Endothelial cell (in vitro differentiated cells): ENCODE measurements around the gene ZNF697. TPM values are rescaled to one million over a fixed set of nuclear protein-coding genes. Genes with fewer than 3 reads are reported as not detected.

Experiments
- DNase-seq: peaks from one replicate; pipeline ENCODE4 v3.0.0; 2021; ENCODE audit warnings: low spot score
- H3K27ac Mint-ChIP-seq: one replicate; pipeline ENCODE4 v1.8.0; 2021; ENCODE audit warnings: mixed read lengths, inconsistent platforms; ENCODE audit not compliant: unreplicated experiment
- H3K27me3 Mint-ChIP-seq: one replicate; pipeline ENCODE4 v1.8.0; 2021; ENCODE audit warnings: mild to moderate bottlenecking, moderate library complexity, mixed read lengths, inconsistent platforms; ENCODE audit not compliant: unreplicated experiment
- H3K36me3 Mint-ChIP-seq: one replicate; pipeline ENCODE4 v1.8.0; 2021; ENCODE audit warnings: mild to moderate bottlenecking, low read depth, mixed read lengths, inconsistent platforms; ENCODE audit not compliant: unreplicated experiment
- H3K4me1 Mint-ChIP-seq: one replicate; pipeline ENCODE4 v1.8.0; 2021; ENCODE audit warnings: mild to moderate bottlenecking, mixed read lengths, inconsistent platforms; ENCODE audit not compliant: unreplicated experiment
- H3K4me3 Mint-ChIP-seq: one replicate; pipeline ENCODE4 v1.8.0; 2021; ENCODE audit warnings: mild to moderate bottlenecking, mixed read lengths, inconsistent platforms; ENCODE audit not compliant: unreplicated experiment
- H3K9me3 Mint-ChIP-seq: one replicate; pipeline ENCODE4 v1.8.0; 2021; ENCODE audit warnings: mixed read lengths, inconsistent platforms; ENCODE audit not compliant: unreplicated experiment
- CTCF ChIP-seq: fragments of 200-600 bp; sonication (generic); IDR thresholded peaks from one replicate; pipeline ENCODE4 v1.5.0; 2021; ENCODE audit warnings: antibody characterized with exemption; ENCODE audit not compliant: unreplicated experiment
- total RNA-seq: library from RNA; stranded (reverse); fragmentation: NEBNext Ultra II Directional; extraction: Animal tissue kit (Norgen Biotek cat#: 25700); gene quantifications from one replicate; pipeline ENCODE4 v1.2.1, GENCODE V29; 2021; ENCODE audit not compliant: unreplicated experiment

The ZNF697 gene
- total RNA-seq, 1 donor from 2014 or later = 13.3 TPM

GRCh38 chr1:119659628-119660027, 11.6 kb upstream of the ZNF697 start:
- TF ChIP-seq CTCF = no peak
- Mint-ChIP-seq H3K9me3 (no peaks in the 10 kb centered on the region), H3K36me3 (no peaks in the 10 kb centered on the region), H3K4me3 (no peak overlapping the region), H3K27ac (no peak overlapping the region), H3K4me1 (peaks cover 23% of the 10 kb centered on the region), H3K27me3 (no peaks in the 10 kb centered on the region)
- no peak for DNase-seq

GRCh38 chr1:119656410-119656955, 8.4 kb upstream of the ZNF697 start:
- no peak overlapping the region for H3K4me3 Mint-ChIP-seq
- H3K4me1 Mint-ChIP-seq = peaks cover 22% of the 10 kb centered on the region
- H3K27ac Mint-ChIP-seq = no peak overlapping the region
- no peaks in the 10 kb centered on the region for H3K9me3 Mint-ChIP-seq
- TF ChIP-seq CTCF = no peak
- no peaks in the 10 kb centered on the region for H3K36me3 Mint-ChIP-seq
- no peaks in the 10 kb centered on the region for H3K27me3 Mint-ChIP-seq
- DNase-seq = no peak

GRCh38 chr1:119655154-119655553, 7.1 kb upstream of the ZNF697 start:
- TF ChIP-seq CTCF = no peak
- Mint-ChIP-seq H3K36me3 (no peaks in the 10 kb centered on the region), H3K9me3 (no peaks in the 10 kb centered on the region), H3K27me3 (no peaks in the 10 kb centered on the region), H3K4me1 (peaks cover 27% of the 10 kb centered on the region), H3K27ac (no peak overlapping the region), H3K4me3 (no peak overlapping the region)
- no peak for DNase-seq

- no peak for TF ChIP-seq CTCF
- Mint-ChIP-seq H3K27me3 (peaks cover 1% of the 10 kb centered on the region), H3K36me3 (peaks cover under 1% of the 10 kb centered on the region), H3K4me1 (peaks cover 27% of the 10 kb centered on the region), H3K27ac (no peak overlapping the region), H3K9me3 (no peaks in the 10 kb centered on the region), H3K4me3 (no peak overlapping the region)
- no peak for DNase-seq
These were observed 5.7 kb upstream of the ZNF697 start for GRCh38 chr1:119653839-119654170.

- peaks cover 27% of the 10 kb centered on the region for H3K4me1 Mint-ChIP-seq
- H3K27ac Mint-ChIP-seq = no peak overlapping the region
These were observed 5.2 kb upstream of the ZNF697 start for GRCh38 chr1:119653135-119653838.

More at GRCh38 chr1:119653135-119653838, 5.2 kb upstream of the ZNF697 start:
- peaks cover 1% of the 10 kb centered on the region for H3K27me3 Mint-ChIP-seq
- no peak for DNase-seq
- no peak overlapping the region for H3K4me3 Mint-ChIP-seq
- peaks cover 3% of the 10 kb centered on the region for H3K36me3 Mint-ChIP-seq
- TF ChIP-seq CTCF = no peak
- no peaks in the 10 kb centered on the region for H3K9me3 Mint-ChIP-seq
